Retinal pigment epithelial cell (primary cell): ENCODE results near the gene BCL2L2.

ENCODE experiments used
- DNase-seq: peaks from one replicate; pipeline ENCODE4 v3.0.0-alpha.2; 2010; ENCODE audit warnings: low read depth
- H3K4me3 ChIP-seq: 2 replicates; pipeline ENCODE4 v1.5.1; 2011; ENCODE audit warnings: mild to moderate bottlenecking, low read length, control low read depth, moderate library complexity
- CTCF ChIP-seq: conservative IDR thresholded peaks from 2 replicates; pipeline ENCODE4 v1.5.1; 2011; ENCODE audit warnings: low read depth, low read length, control low read depth, inconsistent platforms

BCL2L2 gene

GRCh38 chr14:23310546-23310945 is 3.9 kb downstream of the BCL2L2 start:
- no peak for TF ChIP-seq CTCF

GRCh38 chr14:23316300-23316699 is 9.7 kb downstream of the BCL2L2 start:
- TF ChIP-seq CTCF, result no peak
- H3K4me3 ChIP-seq, result no peak overlapping the region
- DNase-seq, result no peak

More at GRCh38 chr14:23310546-23310945, 3.9 kb downstream of the BCL2L2 start:
- no peak for DNase-seq
- no peak overlapping the region for H3K4me3 ChIP-seq

GRCh38 chr14:23319746-23320583 is 13.3 kb downstream of the BCL2L2 start:
- DNase-seq, result no peak
- peak overlapping the region; percentile 42 for H3K4me3 ChIP-seq
- TF ChIP-seq CTCF, result no peak

GRCh38 chr14:23320584-23321571 is 14.2 kb downstream of the BCL2L2 start, which contains the start of gene PABPN1:
Gene PABPN1, plus strand, starts transcription at chr14:23321457. Its CDS starts 13 bp downstream, at chr14:23321470.
- no peak for TF ChIP-seq CTCF
- peak within 1 kb of the TSS; percentile 95 for H3K4me3 ChIP-seq
- peak; percentile 100 for DNase-seq

- no peak for DNase-seq
- TF ChIP-seq CTCF, result no peak
- peak overlapping the region; percentile 95 for H3K4me3 ChIP-seq
Measured at GRCh38 chr14:23321572-23322547, 15.2 kb downstream of the BCL2L2 start.
